Osteocyte (in vitro differentiated cells): Measurements from ENCODE around the gene NOS2. TPM values are rescaled to one million over a fixed set of nuclear protein-coding genes. Genes with fewer than 3 reads are reported as not detected.
"Not testable (repeated sequence)": the region's sequence is repeated elsewhere in the genome, so short reads cannot be mapped to it uniquely, and the experiment has no call there.

Source experiments
- DNase-seq: peaks from one replicate; pipeline ENCODE4 v3.0.0; 2021; ENCODE audit warnings: mixed read lengths; ENCODE audit not compliant: unreplicated experiment; ENCODE audit errors: extremely low spot score
- H3K27ac Mint-ChIP-seq: one replicate; pipeline ENCODE4 v1.8.0; 2021; ENCODE audit warnings: mild to moderate bottlenecking, mixed read lengths; ENCODE audit not compliant: unreplicated experiment
- H3K27me3 Mint-ChIP-seq: one replicate; pipeline ENCODE4 v1.8.0; 2021; ENCODE audit warnings: mixed read lengths; ENCODE audit not compliant: unreplicated experiment
- H3K36me3 Mint-ChIP-seq: one replicate; pipeline ENCODE4 v1.8.0; 2021; ENCODE audit warnings: mixed read lengths; ENCODE audit not compliant: unreplicated experiment
- H3K4me1 Mint-ChIP-seq: one replicate; pipeline ENCODE4 v1.8.0; 2021; ENCODE audit warnings: mixed read lengths; ENCODE audit not compliant: unreplicated experiment
- H3K4me3 Mint-ChIP-seq: one replicate; pipeline ENCODE4 v1.8.0; 2021; ENCODE audit warnings: mild to moderate bottlenecking, moderate library complexity, mixed read lengths; ENCODE audit not compliant: unreplicated experiment
- H3K9me3 Mint-ChIP-seq: one replicate; pipeline ENCODE4 v1.8.0; 2021; ENCODE audit warnings: mixed read lengths; ENCODE audit not compliant: unreplicated experiment
- total RNA-seq: library from RNA; stranded (reverse); gene quantifications from 2 replicates; pipeline ENCODE4 v1.2.1, GENCODE V29; 2021
- TF ChIP-seq, protein P1 (sequence below): fragments of 200-600 bp; sonication (generic); IDR thresholded peaks from 2 replicates; pipeline ENCODE4 v1.5.0; 2021; ENCODE audit warnings: antibody characterized with exemption, mild to moderate bottlenecking, moderate library complexity

NOS2 gene
- total RNA-seq, 1 donor from 2014 or later = not detected

DNA sequence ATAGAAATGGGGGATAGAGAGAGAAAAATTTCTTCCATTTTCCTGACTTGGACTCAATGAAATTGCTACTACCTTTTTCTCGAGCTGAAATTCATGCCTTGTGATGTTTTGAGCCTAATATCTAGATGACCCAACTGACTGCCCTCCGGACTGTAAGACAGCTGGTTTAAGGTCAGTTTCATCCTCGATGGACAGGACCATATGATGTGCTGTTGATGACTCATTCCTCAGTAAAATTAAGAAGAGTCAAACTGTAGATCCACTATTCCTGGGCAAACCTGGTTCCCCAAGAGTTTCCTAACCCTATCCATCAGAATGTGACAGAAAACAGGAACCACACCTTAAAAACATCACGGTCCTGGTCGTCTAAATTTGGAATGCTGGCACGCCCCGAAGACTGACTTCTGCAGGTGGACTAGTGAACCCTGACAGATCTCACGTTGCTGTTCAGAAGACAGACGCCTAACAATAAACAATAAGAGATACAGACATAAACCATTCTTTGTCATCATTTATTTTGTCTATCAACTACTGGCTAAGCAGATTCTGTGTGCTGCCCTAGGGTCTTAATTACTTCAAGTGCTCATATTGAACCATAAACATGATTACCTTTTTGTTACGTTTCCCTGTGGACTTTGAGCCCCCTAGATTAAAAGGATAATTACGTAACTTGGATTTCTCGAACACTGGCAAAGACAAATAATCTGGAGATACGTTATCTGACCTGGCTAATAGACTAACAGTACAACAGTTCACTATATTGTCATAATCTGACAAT, 45.1 kb upstream of the NOS2 start:
- TF ChIP-seq, protein P1, sequence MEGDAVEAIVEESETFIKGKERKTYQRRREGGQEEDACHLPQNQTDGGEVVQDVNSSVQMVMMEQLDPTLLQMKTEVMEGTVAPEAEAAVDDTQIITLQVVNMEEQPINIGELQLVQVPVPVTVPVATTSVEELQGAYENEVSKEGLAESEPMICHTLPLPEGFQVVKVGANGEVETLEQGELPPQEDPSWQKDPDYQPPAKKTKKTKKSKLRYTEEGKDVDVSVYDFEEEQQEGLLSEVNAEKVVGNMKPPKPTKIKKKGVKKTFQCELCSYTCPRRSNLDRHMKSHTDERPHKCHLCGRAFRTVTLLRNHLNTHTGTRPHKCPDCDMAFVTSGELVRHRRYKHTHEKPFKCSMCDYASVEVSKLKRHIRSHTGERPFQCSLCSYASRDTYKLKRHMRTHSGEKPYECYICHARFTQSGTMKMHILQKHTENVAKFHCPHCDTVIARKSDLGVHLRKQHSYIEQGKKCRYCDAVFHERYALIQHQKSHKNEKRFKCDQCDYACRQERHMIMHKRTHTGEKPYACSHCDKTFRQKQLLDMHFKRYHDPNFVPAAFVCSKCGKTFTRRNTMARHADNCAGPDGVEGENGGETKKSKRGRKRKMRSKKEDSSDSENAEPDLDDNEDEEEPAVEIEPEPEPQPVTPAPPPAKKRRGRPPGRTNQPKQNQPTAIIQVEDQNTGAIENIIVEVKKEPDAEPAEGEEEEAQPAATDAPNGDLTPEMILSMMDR = no peak
- H3K4me3 Mint-ChIP-seq = no peak overlapping the region
- H3K27ac Mint-ChIP-seq = no peak overlapping the region
- peaks cover 29% of the 10 kb centered on the region for H3K27me3 Mint-ChIP-seq
- no peak for DNase-seq
- H3K36me3 Mint-ChIP-seq = no peaks in the 10 kb centered on the region
- H3K9me3 Mint-ChIP-seq = no peaks in the 10 kb centered on the region
- no peaks in the 10 kb centered on the region for H3K4me1 Mint-ChIP-seq

DNA sequence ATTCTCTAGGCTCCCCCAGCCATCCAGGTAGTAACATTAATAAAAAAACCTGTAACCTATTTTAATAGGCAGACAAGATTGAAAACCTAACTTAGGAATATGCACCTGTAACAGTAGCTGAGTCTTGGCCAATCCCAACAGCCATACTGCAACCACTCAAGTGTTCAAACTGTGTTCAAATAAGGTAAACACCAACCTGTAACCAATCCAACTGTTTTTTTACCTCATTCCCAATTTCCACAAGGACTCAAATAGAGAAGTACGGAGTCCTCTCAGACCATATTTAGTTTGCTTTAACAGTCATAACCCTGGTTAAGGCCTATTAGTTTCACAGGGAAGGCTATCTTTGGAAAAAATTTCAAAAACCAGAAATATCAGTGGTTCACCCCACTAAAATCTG, 40.4 kb upstream of the NOS2 start:
- Mint-ChIP-seq H3K27me3 (peaks cover 25% of the 10 kb centered on the region), H3K27ac (no peak overlapping the region), H3K9me3 (no peaks in the 10 kb centered on the region), H3K4me3 (no peak overlapping the region), H3K4me1 (no peaks in the 10 kb centered on the region), H3K36me3 (no peaks in the 10 kb centered on the region)
- peak; percentile 13 for DNase-seq
- TF ChIP-seq, protein P1 = no peak

DNA sequence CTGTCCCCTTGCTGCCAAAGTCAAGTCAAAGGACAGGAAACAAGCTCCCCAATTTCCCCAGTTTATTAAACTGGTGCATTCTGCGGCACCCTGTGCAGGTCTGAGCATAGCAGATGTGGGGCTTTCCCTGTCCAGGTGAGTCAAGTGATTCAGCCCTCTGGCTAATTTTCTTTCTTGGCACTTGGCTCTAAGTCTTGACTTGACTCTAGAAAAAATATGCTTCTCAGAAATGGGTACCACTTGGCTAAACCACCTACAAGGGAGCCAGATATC, 40.0 kb upstream of the NOS2 start:
- not testable (repeated sequence) for H3K36me3 Mint-ChIP-seq, H3K27ac Mint-ChIP-seq, DNase-seq, H3K4me1 Mint-ChIP-seq, H3K9me3 Mint-ChIP-seq, H3K4me3 Mint-ChIP-seq
- peaks cover 26% of the 10 kb centered on the region for H3K27me3 Mint-ChIP-seq

DNA sequence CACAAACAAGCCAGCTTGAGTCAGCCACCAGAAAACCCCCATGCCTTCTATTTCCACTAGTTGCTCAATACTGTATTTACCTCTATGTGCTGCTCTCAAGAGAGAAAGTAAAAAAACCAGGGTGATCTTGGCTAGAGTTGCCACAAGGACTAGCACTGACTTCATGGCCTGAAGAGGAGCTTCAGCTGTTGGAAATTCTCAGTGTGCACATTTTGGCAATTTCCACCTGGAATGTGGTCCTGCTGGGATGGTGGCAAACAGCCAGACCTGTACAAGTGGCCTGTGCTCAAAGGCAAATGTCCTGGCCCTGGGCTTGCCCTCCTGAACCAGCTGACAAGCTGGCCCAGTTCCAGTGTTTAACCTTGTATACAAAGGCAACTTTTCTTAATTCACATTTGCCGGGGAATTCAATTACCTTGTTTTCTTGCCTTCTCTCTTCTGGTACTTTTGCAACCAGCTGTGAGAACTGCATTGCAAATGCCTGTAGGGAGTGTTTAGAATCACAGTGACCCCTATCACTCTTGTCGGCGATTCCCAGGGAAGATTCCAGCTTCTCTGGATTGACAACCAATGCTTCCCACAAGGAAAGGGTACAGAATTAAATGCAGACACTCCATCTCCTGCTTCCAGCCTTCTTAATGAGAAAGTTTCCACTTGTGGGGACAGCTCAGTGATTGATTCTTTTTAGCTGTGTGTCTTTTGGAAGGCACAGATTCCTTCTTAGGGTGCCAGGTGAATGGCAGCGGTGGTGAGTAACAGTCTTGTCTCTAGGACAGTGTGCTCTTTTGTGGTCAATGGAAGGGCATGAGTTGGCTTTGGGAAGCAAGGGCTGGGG, 39.5 kb upstream of the NOS2 start:
- H3K4me3 Mint-ChIP-seq, H3K9me3 Mint-ChIP-seq, H3K27ac Mint-ChIP-seq, DNase-seq, H3K4me1 Mint-ChIP-seq, H3K36me3 Mint-ChIP-seq: not testable (repeated sequence)
- peaks cover 26% of the 10 kb centered on the region for H3K27me3 Mint-ChIP-seq

DNA sequence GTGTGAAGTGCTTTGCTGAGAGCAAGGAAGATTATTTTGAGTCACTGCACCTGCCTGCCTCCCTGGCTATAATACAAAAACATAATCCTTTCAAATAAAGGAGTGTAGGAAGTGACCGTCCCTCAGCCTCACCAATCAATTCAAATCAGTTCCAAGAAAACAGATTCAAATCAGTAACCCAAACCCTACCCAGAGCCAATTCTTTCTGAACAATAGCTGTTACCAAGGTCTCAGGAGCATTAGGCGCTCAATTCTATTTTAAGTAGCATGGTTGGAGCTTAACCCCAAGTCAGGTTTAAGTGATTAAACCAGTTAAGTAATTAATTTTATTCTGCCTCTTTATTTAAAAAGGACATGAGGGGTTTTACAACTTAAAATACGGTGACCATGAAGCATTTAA, 38.3 kb upstream of the NOS2 start:
- H3K36me3 Mint-ChIP-seq, H3K4me3 Mint-ChIP-seq: not testable (repeated sequence)
- H3K27me3 Mint-ChIP-seq = peaks cover 26% of the 10 kb centered on the region

DNA sequence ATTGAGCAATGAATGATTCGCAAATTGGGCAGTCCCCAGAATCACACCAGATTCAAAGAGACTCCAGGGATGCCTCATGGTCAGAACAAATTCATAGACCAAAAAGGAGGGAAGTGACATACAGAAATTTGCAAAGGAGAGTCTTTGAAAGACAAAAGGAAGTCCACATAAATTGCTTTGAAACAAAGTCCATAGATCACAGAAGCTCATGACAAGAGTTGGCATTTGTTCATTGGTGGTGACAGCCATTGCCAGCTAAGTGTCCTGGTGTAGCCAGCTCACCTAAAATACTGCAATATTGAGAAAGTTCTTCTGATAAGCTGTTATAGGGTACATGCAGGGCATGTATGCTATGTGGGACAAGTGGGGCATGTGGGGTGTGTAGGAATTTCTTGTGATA, 37.4 kb upstream of the NOS2 start:
- H3K27me3 Mint-ChIP-seq = peaks cover 27% of the 10 kb centered on the region
- not testable (repeated sequence) for H3K4me3 Mint-ChIP-seq, H3K9me3 Mint-ChIP-seq, H3K36me3 Mint-ChIP-seq, H3K4me1 Mint-ChIP-seq, DNase-seq, H3K27ac Mint-ChIP-seq

More for the DNA sequence above, 38.3 kb upstream of the NOS2 start:
- H3K4me1 Mint-ChIP-seq, H3K27ac Mint-ChIP-seq, DNase-seq, H3K9me3 Mint-ChIP-seq: not testable (repeated sequence)

DNA sequence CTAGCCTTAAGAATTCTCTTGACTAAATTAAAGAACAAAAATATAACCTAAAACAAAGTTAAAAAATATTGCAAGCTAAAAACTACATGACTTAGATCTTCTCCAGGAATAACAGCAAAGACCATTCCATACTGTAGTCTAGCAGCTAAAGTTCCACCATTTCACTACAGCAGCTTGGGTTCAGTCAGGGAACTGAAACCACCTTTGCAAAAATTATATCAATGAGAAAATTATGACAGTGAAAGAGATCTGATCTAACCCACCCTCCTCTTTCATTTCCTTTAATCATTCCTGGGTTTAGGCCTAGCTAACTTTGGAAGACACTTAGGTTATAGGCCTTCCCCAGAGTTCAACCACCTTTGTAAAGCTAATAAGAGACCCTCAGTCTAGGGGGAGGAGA, 36.3 kb upstream of the NOS2 start:
- Mint-ChIP-seq H3K27me3 (peaks cover 25% of the 10 kb centered on the region), H3K4me1 (no peaks in the 10 kb centered on the region), H3K27ac (no peak overlapping the region), H3K4me3 (no peak overlapping the region), H3K9me3 (peaks cover 3% of the 10 kb centered on the region), H3K36me3 (no peaks in the 10 kb centered on the region)
- TF ChIP-seq, protein P1 = no peak
- DNase-seq = no peak
